HepG2 (cell line): ENCODE results near the gene IFT22. TPM values are rescaled to one million over a fixed set of nuclear protein-coding genes. Genes with fewer than 3 reads are reported as not detected.

Experiments used
- KIAA2018 ChIP-seq: sonication (generic); formaldehyde crosslinking; IDR thresholded peaks from 2 replicates; pipeline ENCODE4 v1.5.0; 2020; ENCODE audit warnings: mild to moderate bottlenecking, missing genetic modification reagents, borderline replicate concordance
- KLF12 ChIP-seq: sonication (generic); formaldehyde crosslinking; IDR thresholded peaks from 2 replicates; pipeline ENCODE4 v1.4.0; 2020; ENCODE audit warnings: missing genetic modification reagents, borderline replicate concordance
- MATR3 ChIP-seq: sonication (generic); formaldehyde crosslinking; IDR thresholded peaks from 2 replicates; pipeline ENCODE4 v1.4.0; 2020; ENCODE audit warnings: missing genetic modification reagents
- MEIS1 ChIP-seq: sonication (generic); formaldehyde crosslinking; IDR thresholded peaks from 2 replicates; pipeline ENCODE4 v1.9.0; 2021; ENCODE audit warnings: mild to moderate bottlenecking, missing genetic modification reagents, moderate library complexity, borderline replicate concordance
- PRDM10 ChIP-seq: sonication (generic); formaldehyde crosslinking; IDR thresholded peaks from 2 replicates; pipeline ENCODE4 v1.4.0; 2020; ENCODE audit warnings: low read depth, missing genetic modification reagents
- RAD21 ChIP-seq: fragments of 450-650 bp; formaldehyde crosslinking; IDR thresholded peaks from 2 replicates; pipeline ENCODE4 v1.5.0; 2020; ENCODE audit warnings: mild to moderate bottlenecking
- TRAFD1 ChIP-seq: sonication (generic); formaldehyde crosslinking; IDR thresholded peaks from 2 replicates; pipeline ENCODE4 v1.5.1; 2020; ENCODE audit warnings: missing genetic modification reagents, mild to moderate bottlenecking, borderline replicate concordance
- YEATS2 ChIP-seq: sonication (generic); formaldehyde crosslinking; IDR thresholded peaks from 2 replicates; pipeline ENCODE4 v1.4.0; 2020; ENCODE audit warnings: missing genetic modification reagents, borderline replicate concordance
- ZBTB38 ChIP-seq: sonication (generic); formaldehyde crosslinking; IDR thresholded peaks from 2 replicates; pipeline ENCODE4 v1.5.1; 2020; ENCODE audit warnings: mild to moderate bottlenecking, missing genetic modification reagents
- ZNF333 ChIP-seq: sonication (generic); formaldehyde crosslinking; IDR thresholded peaks from 2 replicates; pipeline ENCODE4 v1.4.0; 2020; ENCODE audit warnings: mild to moderate bottlenecking, missing genetic modification reagents, borderline replicate concordance
- ZNF563 ChIP-seq: sonication (generic); formaldehyde crosslinking; IDR thresholded peaks from 2 replicates; pipeline ENCODE4 v1.8.0; 2022; ENCODE audit warnings: mild to moderate bottlenecking, moderate library complexity, missing genetic modification reagents
- ZSCAN31 ChIP-seq: sonication (generic); formaldehyde crosslinking; IDR thresholded peaks from 2 replicates; pipeline ENCODE4 v1.5.0; 2020; ENCODE audit warnings: low read depth, mild to moderate bottlenecking, missing genetic modification reagents
- polyA plus RNA-seq, 8 experiments: library from polyadenylated mRNA; depleted of rRNA in 3 of 8; stranded (reverse) in 7 of 8; unstranded in 1 of 8; fragments of >200 nt; fragmentation: Illumina TruSeq in 4 of 8; extraction: Trizol in 4 of 8; gene quantifications; 2 replicates each; pipeline versions ENCODE4 v1.2.1 to v1.2.3, GENCODE V29; 2011 to 2016; ENCODE audit warnings: low read depth in 4 of 8, missing spikeins in 1 of 8, mixed read lengths in 1 of 8; ENCODE audit not compliant: insufficient read depth in 1 of 8
- total RNA-seq, 5 experiments: library from RNA; depleted of rRNA; stranded (reverse); fragments of >200 nt; fragmentation: Illumina TruSeq; extraction: Trizol; gene quantifications; 2 replicates each; pipeline ENCODE4 v1.2.3, GENCODE V29; 2016; ENCODE audit warnings: low read depth in 1 of 5

Gene IFT22
- total and polyA plus RNA-seq, 2 of the 13 experiments (the other 11 are each of a cell fraction or from before 2014, with no cell fraction given), result 8.9 to 14.5 TPM

- TF ChIP-seq TRAFD1 (CRISPR knock-in tag) (no peak), YEATS2 (CRISPR knock-in tag) (peak; percentile 74), ZNF563 (CRISPR knock-in tag) (peak; percentile 64), RAD21 (CRISPR knock-in tag) (no peak), ZBTB38 (CRISPR knock-in tag) (0 out of 2 replicates have a peak, but pooled peaks have one; percentile 26), PRDM10 (CRISPR knock-in tag) (no peak), KIAA2018 (CRISPR knock-in tag) (no peak), MATR3 (CRISPR knock-in tag) (no peak), MEIS1 (CRISPR knock-in tag) (0 out of 2 replicates have a peak, but pooled peaks have one; percentile 28), KLF12 (no peak), ZNF333 (CRISPR knock-in tag) (no peak), ZSCAN31 (no peak)
Observed at GRCh38 chr7:101321491-101322401, at the start of gene IFT22 (continued).
